GM23338 (cell line): Measurements from ENCODE around the gene POLR2H. TPM values are rescaled to one million over a fixed set of nuclear protein-coding genes. Genes with fewer than 3 reads are reported as not detected.

ENCODE experiments used
- ATAC-seq: fragments of 200-7000 bp; cut with Tn5 transposase; 3 replicates; pipeline ENCODE4 v1.9.1; 2020
- DNase-seq: peaks from one replicate; pipeline ENCODE4 v3.0.0-alpha.2; 2015; ENCODE audit warnings: low spot score
- H2AFZ ChIP-seq: fragments of 200-600 bp; sonication (generic); 2 replicates; pipeline ENCODE4 v1.8.0; 2016; ENCODE audit warnings: antibody characterized with exemption, mild to moderate bottlenecking, moderate library complexity
- H3F3A ChIP-seq: fragments of 200-600 bp; sonication (generic); replicated peaks from 2 replicates; pipeline ENCODE4 v1.8.0; 2017; ENCODE audit warnings: antibody characterized with exemption, mixed run types, low read depth
- H3K27ac ChIP-seq: fragments of 200-600 bp; sonication (generic); 2 replicates; pipeline ENCODE4 v1.6.1; 2016; ENCODE audit warnings: low read depth
- H3K27me3 ChIP-seq: fragments of 200-600 bp; sonication (generic); 2 replicates; pipeline ENCODE4 v1.8.0; 2016; ENCODE audit warnings: mild to moderate bottlenecking, mixed run types, moderate library complexity; ENCODE audit not compliant: insufficient read depth
- H3K36me3 ChIP-seq: fragments of 200-600 bp; sonication (generic); 2 replicates; pipeline ENCODE4 v1.8.0; 2016; ENCODE audit warnings: mild to moderate bottlenecking; ENCODE audit not compliant: insufficient read depth
- H3K4me1 ChIP-seq: fragments of 200-600 bp; sonication (generic); 2 replicates; pipeline ENCODE4 v1.8.0; 2016; ENCODE audit warnings: mild to moderate bottlenecking, moderate library complexity; ENCODE audit not compliant: insufficient read depth
- H3K4me2 ChIP-seq: fragments of 200-600 bp; sonication (generic); 2 replicates; pipeline ENCODE4 v1.7.1; 2017; ENCODE audit warnings: mixed run types
- H3K4me3 ChIP-seq: fragments of 200-600 bp; sonication (generic); 2 replicates; pipeline ENCODE4 v1.6.1; 2016; ENCODE audit warnings: mixed run types
- H3K79me2 ChIP-seq: fragments of 200-600 bp; sonication (generic); replicated peaks from 2 replicates; pipeline ENCODE4 v1.8.0; 2017; ENCODE audit warnings: mild to moderate bottlenecking; ENCODE audit not compliant: insufficient read depth
- H3K9me2 ChIP-seq: fragments of 200-600 bp; sonication (generic); 2 replicates; pipeline ENCODE4 v1.8.0; 2017; ENCODE audit not compliant: insufficient read depth
- H4K20me1 ChIP-seq: fragments of 200-600 bp; sonication (generic); replicated peaks from 2 replicates; pipeline ENCODE4 v1.8.0; 2017; ENCODE audit warnings: mild to moderate bottlenecking; ENCODE audit not compliant: insufficient read depth
- H3K27ac Mint-ChIP-seq: 2 replicates; pipeline ENCODE4 v1.8.0; 2020; ENCODE audit warnings: inconsistent platforms, mild to moderate bottlenecking, moderate library complexity, mixed read lengths
- H3K27me3 Mint-ChIP-seq: 3 replicates; pipeline ENCODE4 v1.8.0; 2022; ENCODE audit warnings: low read depth, mild to moderate bottlenecking, moderate library complexity, mixed read lengths, inconsistent platforms; ENCODE audit not compliant: insufficient read depth, poor library complexity
- H3K36me3 Mint-ChIP-seq: 3 replicates; pipeline ENCODE4 v1.8.0; 2021; ENCODE audit warnings: low read depth, mild to moderate bottlenecking, inconsistent platforms, moderate library complexity, mixed read lengths
- H3K4me1 Mint-ChIP-seq: 3 replicates; pipeline ENCODE4 v1.8.0; 2020; ENCODE audit warnings: mild to moderate bottlenecking, inconsistent platforms, mixed read lengths
- H3K4me3 Mint-ChIP-seq: 3 replicates; pipeline ENCODE4 v1.8.0; 2021; ENCODE audit warnings: moderate library complexity, mild to moderate bottlenecking, inconsistent platforms, mixed read lengths
- H3K9me3 Mint-ChIP-seq: 3 replicates; pipeline ENCODE4 v1.8.0; 2020; ENCODE audit warnings: moderate library complexity, mild to moderate bottlenecking, inconsistent platforms, mixed read lengths
- CREB1 ChIP-seq: fragments of 250-450 bp; sonication (Bioruptor Pico); IDR thresholded peaks from 2 replicates; pipeline ENCODE4 v1.5.0; 2020; ENCODE audit warnings: low read depth, mild to moderate bottlenecking, moderate library complexity
- EZH2 ChIP-seq: fragments of 200-600 bp; sonication (generic); IDR thresholded peaks from one replicate; pipeline ENCODE4 v1.8.0; 2017; ENCODE audit warnings: antibody characterized with exemption, mild to moderate bottlenecking, low read depth; ENCODE audit not compliant: unreplicated experiment
- EZH2phosphoT487 ChIP-seq: fragments of 200-600 bp; sonication (generic); IDR thresholded peaks from one replicate; pipeline ENCODE4 v1.8.1; 2018; ENCODE audit warnings: antibody characterized with exemption; ENCODE audit not compliant: unreplicated experiment
- NANOG ChIP-seq: IDR thresholded peaks from 2 replicates; pipeline ENCODE4 v1.6.1; 2016; ENCODE audit warnings: antibody characterized with exemption, borderline replicate concordance
- POLR2AphosphoS5 ChIP-seq: IDR thresholded peaks from 2 replicates; pipeline ENCODE4 v1.6.1; 2016; ENCODE audit warnings: antibody characterized with exemption, low read depth
- ZNF331 ChIP-seq: fragments of 250-450 bp; sonication (Bioruptor Pico); IDR thresholded peaks from 2 replicates; pipeline ENCODE4 v1.5.0; 2020; ENCODE audit warnings: low read depth, mild to moderate bottlenecking, moderate library complexity
- polyA plus RNA-seq: library from polyadenylated mRNA; unstranded; fragments of >200 nt; fragmentation: Nextera tagmentation; extraction: Ambion mirVana; gene quantifications from 2 replicates; pipeline ENCODE4 v1.2.1, GENCODE V29; 2016
- total RNA-seq: library from RNA; depleted of rRNA; stranded (reverse); fragments of >200 nt; shearing (Covaris generic); gene quantifications from 2 replicates; pipeline ENCODE4 v1.2.3, GENCODE V29; 2014
- TF ChIP-seq, protein P1 (sequence below), 2 experiments: fragments of 200-600 bp in 1 of 2; sonication (generic) in 1 of 2; conservative IDR thresholded peaks; 2 replicates each; pipeline versions ENCODE4 v1.5.1 to v1.6.1; 2016 to 2017; ENCODE audit warnings: antibody characterized with exemption in 2 of 2, low read depth in 2 of 2, mild to moderate bottlenecking in 2 of 2, moderate library complexity in 1 of 2
- TF ChIP-seq, protein P2 (sequence below): IDR thresholded peaks from one replicate; pipeline ENCODE4 v1.6.1; 2018; ENCODE audit warnings: antibody characterized with exemption; ENCODE audit not compliant: unreplicated experiment

Gene POLR2H
- total and polyA plus RNA-seq, 2 experiments from 2014 or later, result 190 to 199 TPM

DNA sequence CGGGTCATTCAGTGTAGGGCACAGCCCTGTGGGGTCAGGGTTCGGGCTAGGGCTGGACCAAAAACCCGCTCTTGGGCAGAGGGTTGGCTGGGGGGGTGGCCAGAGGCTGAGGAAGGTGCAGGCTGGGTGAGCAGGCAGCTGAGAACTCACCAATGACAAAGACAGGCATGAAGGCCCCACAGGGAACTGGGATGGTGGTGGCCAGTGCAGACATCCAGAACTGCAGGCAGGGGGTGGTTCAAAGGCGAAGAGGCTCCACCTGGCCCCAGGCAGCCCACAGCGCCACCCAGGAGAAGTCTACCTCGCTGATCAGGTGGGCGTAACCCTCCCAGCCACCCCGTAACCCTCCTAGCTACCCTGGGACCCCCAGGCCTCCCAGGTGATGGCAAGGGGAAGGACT is 6.8 kb upstream of the POLR2H start:
- no peaks in the 10 kb centered on the region for H3K27me3 ChIP-seq
- no peak overlapping the region for H3K27ac Mint-ChIP-seq
- H3K9me2 ChIP-seq, result no peaks in the 10 kb centered on the region
- H3K27ac ChIP-seq, result no peak overlapping the region
- no peak for TF ChIP-seq EZH2
- TF ChIP-seq, protein P1, sequence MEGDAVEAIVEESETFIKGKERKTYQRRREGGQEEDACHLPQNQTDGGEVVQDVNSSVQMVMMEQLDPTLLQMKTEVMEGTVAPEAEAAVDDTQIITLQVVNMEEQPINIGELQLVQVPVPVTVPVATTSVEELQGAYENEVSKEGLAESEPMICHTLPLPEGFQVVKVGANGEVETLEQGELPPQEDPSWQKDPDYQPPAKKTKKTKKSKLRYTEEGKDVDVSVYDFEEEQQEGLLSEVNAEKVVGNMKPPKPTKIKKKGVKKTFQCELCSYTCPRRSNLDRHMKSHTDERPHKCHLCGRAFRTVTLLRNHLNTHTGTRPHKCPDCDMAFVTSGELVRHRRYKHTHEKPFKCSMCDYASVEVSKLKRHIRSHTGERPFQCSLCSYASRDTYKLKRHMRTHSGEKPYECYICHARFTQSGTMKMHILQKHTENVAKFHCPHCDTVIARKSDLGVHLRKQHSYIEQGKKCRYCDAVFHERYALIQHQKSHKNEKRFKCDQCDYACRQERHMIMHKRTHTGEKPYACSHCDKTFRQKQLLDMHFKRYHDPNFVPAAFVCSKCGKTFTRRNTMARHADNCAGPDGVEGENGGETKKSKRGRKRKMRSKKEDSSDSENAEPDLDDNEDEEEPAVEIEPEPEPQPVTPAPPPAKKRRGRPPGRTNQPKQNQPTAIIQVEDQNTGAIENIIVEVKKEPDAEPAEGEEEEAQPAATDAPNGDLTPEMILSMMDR (conservative IDR thresholded peaks at IDR 0.05; ENCODE audit: low read depth in 2 of 2), result 0 out of 4 replicates have a peak, but pooled peaks of 1 of the 2 experiments have one; percentile 0
- TF ChIP-seq, protein P2, sequence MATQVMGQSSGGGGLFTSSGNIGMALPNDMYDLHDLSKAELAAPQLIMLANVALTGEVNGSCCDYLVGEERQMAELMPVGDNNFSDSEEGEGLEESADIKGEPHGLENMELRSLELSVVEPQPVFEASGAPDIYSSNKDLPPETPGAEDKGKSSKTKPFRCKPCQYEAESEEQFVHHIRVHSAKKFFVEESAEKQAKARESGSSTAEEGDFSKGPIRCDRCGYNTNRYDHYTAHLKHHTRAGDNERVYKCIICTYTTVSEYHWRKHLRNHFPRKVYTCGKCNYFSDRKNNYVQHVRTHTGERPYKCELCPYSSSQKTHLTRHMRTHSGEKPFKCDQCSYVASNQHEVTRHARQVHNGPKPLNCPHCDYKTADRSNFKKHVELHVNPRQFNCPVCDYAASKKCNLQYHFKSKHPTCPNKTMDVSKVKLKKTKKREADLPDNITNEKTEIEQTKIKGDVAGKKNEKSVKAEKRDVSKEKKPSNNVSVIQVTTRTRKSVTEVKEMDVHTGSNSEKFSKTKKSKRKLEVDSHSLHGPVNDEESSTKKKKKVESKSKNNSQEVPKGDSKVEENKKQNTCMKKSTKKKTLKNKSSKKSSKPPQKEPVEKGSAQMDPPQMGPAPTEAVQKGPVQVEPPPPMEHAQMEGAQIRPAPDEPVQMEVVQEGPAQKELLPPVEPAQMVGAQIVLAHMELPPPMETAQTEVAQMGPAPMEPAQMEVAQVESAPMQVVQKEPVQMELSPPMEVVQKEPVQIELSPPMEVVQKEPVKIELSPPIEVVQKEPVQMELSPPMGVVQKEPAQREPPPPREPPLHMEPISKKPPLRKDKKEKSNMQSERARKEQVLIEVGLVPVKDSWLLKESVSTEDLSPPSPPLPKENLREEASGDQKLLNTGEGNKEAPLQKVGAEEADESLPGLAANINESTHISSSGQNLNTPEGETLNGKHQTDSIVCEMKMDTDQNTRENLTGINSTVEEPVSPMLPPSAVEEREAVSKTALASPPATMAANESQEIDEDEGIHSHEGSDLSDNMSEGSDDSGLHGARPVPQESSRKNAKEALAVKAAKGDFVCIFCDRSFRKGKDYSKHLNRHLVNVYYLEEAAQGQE, result no peak
- no peak for TF ChIP-seq ZNF331 (CRISPR knock-in tag)
- DNase-seq, result no peak
- ATAC-seq, result peak; percentile 10
- H3K4me2 ChIP-seq, result no peak overlapping the region
- H3K4me3 Mint-ChIP-seq, result no peak overlapping the region
- H3K36me3 Mint-ChIP-seq, result peaks cover 35% of the 10 kb centered on the region
- H3K4me3 ChIP-seq, result no peak overlapping the region
- H3K4me1 Mint-ChIP-seq, result peaks cover 15% of the 10 kb centered on the region
- no peak overlapping the region for H2AFZ ChIP-seq
- no peaks in the 10 kb centered on the region for H3K9me3 Mint-ChIP-seq
- H3K79me2 ChIP-seq, result no peaks in the 10 kb centered on the region
- peaks cover 4% of the 10 kb centered on the region for H3K27me3 Mint-ChIP-seq
- H4K20me1 ChIP-seq, result 0 out of 2 replicates have a peak, but pooled peaks cover 4% of the 10 kb centered on the region
- H3K4me1 ChIP-seq, result peaks cover 6% of the 10 kb centered on the region; the same call in 1 of the 2 replicates
- H3F3A ChIP-seq, result 0 out of 2 replicates have a peak, but pooled peaks cover 2% of the 10 kb centered on the region
- 0 out of 2 replicates have a peak, but pooled peaks cover 3% of the 10 kb centered on the region for H3K36me3 ChIP-seq

DNA sequence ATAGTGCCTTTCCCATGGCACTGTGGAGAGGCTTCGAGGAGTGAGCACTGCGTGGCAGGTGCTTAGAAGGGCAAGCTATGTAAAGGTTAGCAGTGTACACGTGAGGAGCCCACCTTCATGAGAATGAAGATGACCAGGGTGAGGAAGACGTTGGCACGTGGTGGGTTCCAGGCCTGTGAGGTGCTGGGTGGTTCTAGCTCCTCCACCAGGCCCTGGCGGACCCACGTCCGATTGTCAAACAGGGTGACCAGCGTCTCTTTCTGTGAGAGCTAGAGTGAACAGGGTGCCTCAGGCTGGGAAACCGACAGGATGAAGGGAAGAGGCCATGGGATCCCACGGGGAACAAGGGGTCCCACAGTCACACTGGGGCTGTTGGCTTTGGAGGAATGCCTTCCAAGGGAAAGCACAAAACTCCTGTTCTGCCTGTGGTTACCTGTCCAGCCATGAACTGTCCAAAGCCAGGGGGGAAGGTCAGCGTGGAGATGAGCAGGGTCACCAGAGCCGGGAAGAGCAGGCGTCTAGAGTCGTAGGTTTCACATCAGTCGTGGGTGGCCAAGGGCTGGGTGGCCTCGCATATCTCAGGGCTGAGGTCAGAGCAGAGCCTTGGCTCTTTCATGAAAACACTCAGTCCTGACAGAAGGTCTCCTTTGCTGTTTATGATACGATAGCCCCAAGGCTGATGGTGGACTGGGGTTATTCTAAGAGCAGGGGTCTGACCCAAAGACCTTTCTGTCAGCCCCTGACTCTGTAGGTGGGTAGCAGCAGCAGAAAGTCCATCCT is 6.1 kb upstream of the POLR2H start:
- Histone ChIP-seq H2AFZ (no peak overlapping the region), H3K36me3 (0 out of 2 replicates have a peak, but pooled peaks cover 3% of the 10 kb centered on the region), H3K27me3 (peaks cover 6% of the 10 kb centered on the region), H3K4me2 (no peak overlapping the region), H3K9me2 (no peaks in the 10 kb centered on the region), H3F3A (0 out of 2 replicates have a peak, but pooled peaks cover 2% of the 10 kb centered on the region), H3K27ac (no peak overlapping the region), H3K4me3 (no peak overlapping the region), H4K20me1 (no peaks in the 10 kb centered on the region), H3K79me2 (no peaks in the 10 kb centered on the region), H3K4me1 (peaks cover 12% of the 10 kb centered on the region)
- no peak for DNase-seq
- H3K4me3 Mint-ChIP-seq, result no peak overlapping the region
- peaks cover 30% of the 10 kb centered on the region for H3K36me3 Mint-ChIP-seq
- no peak for ATAC-seq
- no peaks in the 10 kb centered on the region for H3K9me3 Mint-ChIP-seq
- peaks cover 22% of the 10 kb centered on the region for H3K4me1 Mint-ChIP-seq
- no peak overlapping the region for H3K27ac Mint-ChIP-seq
- H3K27me3 Mint-ChIP-seq, result peaks cover 10% of the 10 kb centered on the region
- no peak for TF ChIP-seq EZH2phosphoT487
- TF ChIP-seq, protein P2, result no peak
- TF ChIP-seq POLR2AphosphoS5, result no peak
- no peak for TF ChIP-seq NANOG
- TF ChIP-seq CREB1 (CRISPR knock-in tag), result no peak
